ENCODE measurements around the gene DNAH2.
"Not testable (repeated sequence)": the region's sequence is repeated elsewhere in the genome, so short reads cannot be mapped to it uniquely, and the experiment has no call there.

DNAH2 gene

GRCh38 chr17:7780736-7781135, 63.2 kb downstream of the DNAH2 start:
- DNase-seq = no peak

GRCh38 chr17:7781429-7781828, 63.9 kb downstream of the DNAH2 start:
- no peak for DNase-seq

- no peak for DNase-seq
These were observed 64.7 kb downstream of the DNAH2 start for GRCh38 chr17:7782240-7782639.

GRCh38 chr17:7786866-7787265, 69.3 kb downstream of the DNAH2 start:
- DNase-seq = no peak

- DNase-seq = no peak
These were observed 71.6 kb downstream of the DNAH2 start for GRCh38 chr17:7789131-7789530.

GRCh38 chr17:7790150-7790549, 72.6 kb downstream of the DNAH2 start:
- DNase-seq = no peak

- no peak for DNase-seq
These were observed 75.1 kb downstream of the DNAH2 start for GRCh38 chr17:7792611-7793010.

GRCh38 chr17:7794075-7794663, 76.6 kb downstream of the DNAH2 start:
- no peak for DNase-seq

- no peak for DNase-seq
These were observed 80.4 kb downstream of the DNAH2 start for GRCh38 chr17:7797976-7798375.

- DNase-seq = no peak
These were observed 81.3 kb downstream of the DNAH2 start for GRCh38 chr17:7798839-7799238.

- no peak for DNase-seq
These were observed 86.4 kb downstream of the DNAH2 start for GRCh38 chr17:7803981-7804380.

- DNase-seq = no peak
These were observed 89.0 kb downstream of the DNAH2 start for GRCh38 chr17:7806587-7806986.

GRCh38 chr17:7807206-7807605, 89.7 kb downstream of the DNAH2 start:
- no peak for DNase-seq

- no peak for DNase-seq
These were observed 91.7 kb downstream of the DNAH2 start for GRCh38 chr17:7809086-7809790.

GRCh38 chr17:7809791-7810343, 92.3 kb downstream of the DNAH2 start:
- DNase-seq = not testable (repeated sequence)

GRCh38 chr17:7811251-7811650, 93.7 kb downstream of the DNAH2 start:
- DNase-seq = no peak

GRCh38 chr17:7814969-7815368, 97.4 kb downstream of the DNAH2 start:
- DNase-seq = no peak

- no peak for DNase-seq
These were observed 99.5 kb downstream of the DNAH2 start for GRCh38 chr17:7816926-7817642.

- no peak for DNase-seq
These were observed 100.1 kb downstream of the DNAH2 start for GRCh38 chr17:7817643-7817964.

GRCh38 chr17:7818026-7818425, 100.5 kb downstream of the DNAH2 start:
- no peak for DNase-seq

- DNase-seq = no peak
These were observed 101.5 kb downstream of the DNAH2 start for GRCh38 chr17:7818746-7819645.

GRCh38 chr17:7820231-7820630, 102.7 kb downstream of the DNAH2 start:
- no peak for DNase-seq

- no peak for DNase-seq
These were observed 104.6 kb downstream of the DNAH2 start for GRCh38 chr17:7822126-7822525.
